A549 (cell line): ENCODE measurements around the gene ATP7B. TPM values are rescaled to one million over a fixed set of nuclear protein-coding genes. Genes with fewer than 3 reads are reported as not detected.

Source experiments
- ATAC-seq, 2 experiments: fragments of 200-7000 bp in 1 of 2; fragments of >200 bp in 1 of 2; cut with Nextera tagmentation in 1 of 2; cut with Tn5 transposase in 1 of 2; 3 replicates each; pipeline versions ENCODE4 v1.8.0 to v1.9.1; 2018 to 2020; ENCODE audit warnings: mild to moderate bottlenecking in 1 of 2, moderate library complexity in 1 of 2
- CTCF ChIA-PET: fragments of 300-600 bp; sonication (Branson Sonifier 250); formaldehyde crosslinking; extraction: SDS; loops from one replicate; lab custom pipeline; 2021; ENCODE audit warnings: antibody characterized with exemption, inconsistent platforms; lab: Yijun Ruan, JAX
- POLR2A ChIA-PET: fragments of 350-600 bp; formaldehyde crosslinking; extraction: SDS; loops from one replicate; lab custom pipeline; 2021; ENCODE audit warnings: antibody characterized with exemption, inconsistent platforms; lab: Yijun Ruan, JAX
- DNase-seq, 2 experiments: peaks; one replicate each; pipeline versions ENCODE4 v3.0.0 to v3.0.0-alpha.2; 2011 to 2016; ENCODE audit warnings: low read depth in 1 of 2, low spot score in 1 of 2
- FAIRE-seq: peaks from 2 replicates; lab custom pipeline; 2011; peaks lifted over from hg19 to GRCh38; lab: Jason Lieb, UNC
- H3K27ac ChIP-seq, 2 experiments: fragments of >200 bp; sonication (Bioruptor Twin); formaldehyde crosslinking; 3 replicates each; pipeline ENCODE4 v1.5.1; 2016 to 2017
- H3K4me1 ChIP-seq: fragments of >200 bp; sonication (Bioruptor Twin); formaldehyde crosslinking; 3 replicates; pipeline ENCODE4 v1.6.1; 2016
- H3K4me2 ChIP-seq: fragments of >200 bp; sonication (Bioruptor Twin); formaldehyde crosslinking; 3 replicates; pipeline ENCODE4 v1.6.1; 2016
- H3K4me3 ChIP-seq: fragments of >200 bp; sonication (Bioruptor Twin); formaldehyde crosslinking; 3 replicates; pipeline ENCODE4 v1.5.1; 2016
- H3K9me3 ChIP-seq: fragments of >200 bp; sonication (Bioruptor Twin); formaldehyde crosslinking; 3 replicates; pipeline ENCODE4 v1.6.1; 2016
- BHLHE40 ChIP-seq: IDR thresholded peaks from 2 replicates; pipeline ENCODE4 v1.6.1; 2012; ENCODE audit warnings: low read depth, low read length, inconsistent platforms
- JUN ChIP-seq, 2 experiments: fragments of >200 bp; sonication (Bioruptor Twin); formaldehyde crosslinking; IDR thresholded peaks; 2 replicates in 1 of 2; 3 replicates in 1 of 2; pipeline ENCODE4 v1.6.1; 2016 to 2017
- JUNB ChIP-seq: fragments of >200 bp; sonication (Bioruptor Twin); formaldehyde crosslinking; IDR thresholded peaks from 2 replicates; pipeline ENCODE4 v1.6.1; 2016
- KDM1A ChIP-seq: fragments of 200-600 bp; sonication (generic); IDR thresholded peaks from 2 replicates; pipeline ENCODE4 v1.6.1; 2016; ENCODE audit warnings: low read depth, mild to moderate bottlenecking
- KDM5A ChIP-seq: fragments of 200-600 bp; sonication (generic); IDR thresholded peaks from 2 replicates; pipeline ENCODE4 v1.6.1; 2016; ENCODE audit warnings: antibody characterized with exemption, mild to moderate bottlenecking
- MAFK ChIP-seq: fragments of 450-650 bp; IDR thresholded peaks from 2 replicates; pipeline ENCODE4 v1.6.1; 2014; ENCODE audit not compliant: partially characterized antibody
- MYC ChIP-seq: IDR thresholded peaks from 2 replicates; pipeline ENCODE4 v1.6.1; 2012; ENCODE audit warnings: mild to moderate bottlenecking, inconsistent platforms, low read length, improper control_type of control experiment, borderline replicate concordance
- NFE2L2 ChIP-seq: fragments of 150-350 bp; conservative IDR thresholded peaks from 2 replicates; pipeline ENCODE4 v1.6.1; 2014; ENCODE audit warnings: low read length
- NR3C1 ChIP-seq: fragments of >200 bp; sonication (Bioruptor Twin); formaldehyde crosslinking; IDR thresholded peaks from 3 replicates; pipeline ENCODE4 v1.6.1; 2017
- POLR2AphosphoS2 ChIP-seq: conservative IDR thresholded peaks from 2 replicates; pipeline ENCODE4 v1.6.1; 2012; ENCODE audit warnings: low read length, improper control_type of control experiment, inconsistent platforms
- RCOR1 ChIP-seq: fragments of 150-350 bp; IDR thresholded peaks from 2 replicates; pipeline ENCODE4 v1.6.1; 2014; ENCODE audit warnings: antibody characterized with exemption, low read length, low read depth
- RFX5 ChIP-seq: fragments of 450-650 bp; IDR thresholded peaks from 2 replicates; pipeline ENCODE4 v1.7.1; 2014; ENCODE audit warnings: antibody characterized with exemption, mild to moderate bottlenecking, moderate library complexity
- SREBF2 ChIP-seq: fragments of 450-650 bp; IDR thresholded peaks from 2 replicates; pipeline ENCODE4 v1.6.1; 2014; ENCODE audit warnings: mild to moderate bottlenecking, moderate library complexity
- ZNF302 ChIP-seq: fragments of 250-450 bp; sonication (Bioruptor Pico); IDR thresholded peaks from 2 replicates; pipeline ENCODE4 v1.9.0; 2021; ENCODE audit warnings: inconsistent platforms, mild to moderate bottlenecking, moderate library complexity
- ZSCAN20 ChIP-seq: fragments of 250-450 bp; sonication (Bioruptor Pico); IDR thresholded peaks from 2 replicates; pipeline ENCODE4 v1.8.0; 2022; ENCODE audit warnings: mild to moderate bottlenecking, moderate library complexity
- WGBS: methylation state at CpG from one replicate; pipeline ENCODE4 v1.1.6; 2017; ENCODE audit errors: missing lambda C conversion rate; 5-methylcytosine and 5-hydroxymethylcytosine counted together
- polyA plus RNA-seq, 4 experiments: library from polyadenylated mRNA; depleted of rRNA in 3 of 4; stranded (reverse); fragments of >200 nt; fragmentation: RNase III in 1 of 4; extraction: RNeasy Plus Mini Kit Qiagen cat#74134 plus additional on column Dnase treatment in 1 of 4; gene quantifications; 2 replicates in 3 of 4; 3 replicates in 1 of 4; pipeline ENCODE4 v1.2.3, GENCODE V29; 2011 to 2017
- TF ChIP-seq, protein P1 (sequence below): fragments of >200 bp; sonication (Bioruptor Twin); formaldehyde crosslinking; IDR thresholded peaks from 3 replicates; pipeline ENCODE4 v1.5.1; 2016
- TF ChIP-seq, protein P2 (sequence below): fragments of >200 bp; sonication (Bioruptor Twin); formaldehyde crosslinking; IDR thresholded peaks from 3 replicates; pipeline ENCODE4 v1.6.1; 2016
- TF ChIP-seq, protein P3 (sequence below): fragments of 250-450 bp; sonication (Bioruptor Pico); IDR thresholded peaks from 2 replicates; pipeline ENCODE4 v1.5.0; 2021; ENCODE audit warnings: mild to moderate bottlenecking, moderate library complexity, borderline replicate concordance
- TF ChIP-seq, protein P4 (sequence below): fragments of 250-450 bp; sonication (Bioruptor Pico); IDR thresholded peaks from 2 replicates; pipeline ENCODE4 v1.5.0; 2020; ENCODE audit warnings: low read depth, mild to moderate bottlenecking, moderate library complexity
- TF ChIP-seq, protein P5 (sequence below): IDR thresholded peaks from 2 replicates; pipeline ENCODE4 v1.6.1; 2012

The ATP7B gene
- polyA plus RNA-seq, 2 of the 4 experiments (the other 2 are of a cell fraction), result 2.8 to 3.9 TPM

DNA sequence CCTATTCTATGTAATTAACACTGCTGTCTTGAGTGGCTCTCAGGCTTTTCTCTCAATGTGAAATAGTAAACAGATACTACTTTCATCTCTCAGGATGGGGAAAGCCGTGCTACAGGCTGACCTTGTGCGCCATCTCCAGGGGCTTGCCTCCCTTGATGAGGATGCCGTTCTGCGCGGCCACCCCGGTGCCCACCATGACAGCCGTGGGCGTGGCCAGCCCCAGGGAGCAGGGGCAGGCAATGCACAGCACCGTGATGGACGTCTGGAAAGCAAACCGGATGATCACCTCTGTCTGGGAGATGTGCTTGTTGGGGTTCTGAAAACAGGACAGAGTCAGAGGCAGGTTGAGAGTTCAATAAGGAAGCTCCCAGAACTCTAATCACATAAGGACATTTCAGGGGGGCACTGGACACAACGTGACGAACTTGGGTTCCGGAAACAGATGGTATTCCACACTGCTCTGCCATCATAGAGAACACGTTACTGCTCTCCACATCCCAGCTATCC, 65.0 kb downstream of the ATP7B start:
- TF ChIP-seq RFX5, result no peak
- TF ChIP-seq ZSCAN20, result no peak
- no peak for TF ChIP-seq JUNB
- no peak for TF ChIP-seq MAFK
- no peak for TF ChIP-seq RCOR1
- no peak for TF ChIP-seq ZNF302 (CRISPR knock-in tag)
- TF ChIP-seq, protein P1, sequence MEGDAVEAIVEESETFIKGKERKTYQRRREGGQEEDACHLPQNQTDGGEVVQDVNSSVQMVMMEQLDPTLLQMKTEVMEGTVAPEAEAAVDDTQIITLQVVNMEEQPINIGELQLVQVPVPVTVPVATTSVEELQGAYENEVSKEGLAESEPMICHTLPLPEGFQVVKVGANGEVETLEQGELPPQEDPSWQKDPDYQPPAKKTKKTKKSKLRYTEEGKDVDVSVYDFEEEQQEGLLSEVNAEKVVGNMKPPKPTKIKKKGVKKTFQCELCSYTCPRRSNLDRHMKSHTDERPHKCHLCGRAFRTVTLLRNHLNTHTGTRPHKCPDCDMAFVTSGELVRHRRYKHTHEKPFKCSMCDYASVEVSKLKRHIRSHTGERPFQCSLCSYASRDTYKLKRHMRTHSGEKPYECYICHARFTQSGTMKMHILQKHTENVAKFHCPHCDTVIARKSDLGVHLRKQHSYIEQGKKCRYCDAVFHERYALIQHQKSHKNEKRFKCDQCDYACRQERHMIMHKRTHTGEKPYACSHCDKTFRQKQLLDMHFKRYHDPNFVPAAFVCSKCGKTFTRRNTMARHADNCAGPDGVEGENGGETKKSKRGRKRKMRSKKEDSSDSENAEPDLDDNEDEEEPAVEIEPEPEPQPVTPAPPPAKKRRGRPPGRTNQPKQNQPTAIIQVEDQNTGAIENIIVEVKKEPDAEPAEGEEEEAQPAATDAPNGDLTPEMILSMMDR, result no peak
- TF ChIP-seq, protein P2, sequence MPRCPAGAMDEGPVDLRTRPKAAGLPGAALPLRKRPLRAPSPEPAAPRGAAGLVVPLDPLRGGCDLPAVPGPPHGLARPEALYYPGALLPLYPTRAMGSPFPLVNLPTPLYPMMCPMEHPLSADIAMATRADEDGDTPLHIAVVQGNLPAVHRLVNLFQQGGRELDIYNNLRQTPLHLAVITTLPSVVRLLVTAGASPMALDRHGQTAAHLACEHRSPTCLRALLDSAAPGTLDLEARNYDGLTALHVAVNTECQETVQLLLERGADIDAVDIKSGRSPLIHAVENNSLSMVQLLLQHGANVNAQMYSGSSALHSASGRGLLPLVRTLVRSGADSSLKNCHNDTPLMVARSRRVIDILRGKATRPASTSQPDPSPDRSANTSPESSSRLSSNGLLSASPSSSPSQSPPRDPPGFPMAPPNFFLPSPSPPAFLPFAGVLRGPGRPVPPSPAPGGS, result no peak
- TF ChIP-seq MYC, result no peak
- TF ChIP-seq KDM5A, result no peak
- TF ChIP-seq NR3C1, result no peak
- TF ChIP-seq, protein P3, sequence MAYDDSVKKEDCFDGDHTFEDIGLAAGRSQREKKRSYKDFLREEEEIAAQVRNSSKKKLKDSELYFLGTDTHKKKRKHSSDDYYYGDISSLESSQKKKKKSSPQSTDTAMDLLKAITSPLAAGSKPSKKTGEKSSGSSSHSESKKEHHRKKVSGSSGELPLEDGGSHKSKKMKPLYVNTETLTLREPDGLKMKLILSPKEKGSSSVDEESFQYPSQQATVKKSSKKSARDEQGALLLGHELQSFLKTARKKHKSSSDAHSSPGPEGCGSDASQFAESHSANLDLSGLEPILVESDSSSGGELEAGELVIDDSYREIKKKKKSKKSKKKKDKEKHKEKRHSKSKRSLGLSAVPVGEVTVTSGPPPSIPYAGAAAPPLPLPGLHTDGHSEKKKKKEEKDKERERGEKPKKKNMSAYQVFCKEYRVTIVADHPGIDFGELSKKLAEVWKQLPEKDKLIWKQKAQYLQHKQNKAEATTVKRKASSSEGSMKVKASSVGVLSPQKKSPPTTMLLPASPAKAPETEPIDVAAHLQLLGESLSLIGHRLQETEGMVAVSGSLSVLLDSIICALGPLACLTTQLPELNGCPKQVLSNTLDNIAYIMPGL (CRISPR knock-in tag), result no peak
- TF ChIP-seq SREBF2, result no peak
- TF ChIP-seq JUN (IDR thresholded peaks at IDR 0.05), result no peak
- ATAC-seq (no peak), DNase-seq (no peak), FAIRE-seq (no peak)
- H3K9me3 ChIP-seq, result no peaks in the 10 kb centered on the region
- ChIA-PET CTCF (no interaction called here), POLR2A (no interaction called here)
- no peak overlapping the region for H3K4me2 ChIP-seq
- H3K27ac ChIP-seq, result no peak overlapping the region
- H3K4me3 ChIP-seq, result no peak overlapping the region
- WGBS, result 65% methylated on average over 10 of the region's 15 CpGs
- no peaks in the 10 kb centered on the region for H3K4me1 ChIP-seq

DNA sequence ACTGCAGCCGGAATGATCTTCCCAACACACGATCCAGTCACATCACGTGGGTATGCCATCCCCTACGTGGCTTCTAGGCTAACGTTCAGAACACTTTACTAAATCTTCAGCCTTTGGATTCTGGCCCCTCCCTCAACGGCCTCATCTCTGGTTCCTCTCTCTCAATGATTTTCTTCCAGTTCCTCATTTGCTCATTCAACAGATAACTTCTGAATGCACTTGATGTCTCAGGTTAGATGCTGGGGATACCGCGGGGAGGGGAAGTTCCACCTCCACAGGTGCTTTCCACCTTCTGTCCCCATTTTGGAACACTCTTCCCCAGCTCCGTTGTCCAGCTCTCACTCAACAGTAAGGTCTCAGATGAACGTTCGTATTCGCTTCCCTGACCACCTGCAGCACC, 66.1 kb downstream of the ATP7B start:
- 69% methylated on average over 12 of the region's 12 CpGs for WGBS
- ChIA-PET CTCF (interaction anchor here (1.6 kb wide), 1 partner anchor 9 kb away, joined by 3 read pairs; no protein-coding TSS in a partner anchor), POLR2A (no interaction called here)
- H3K27ac ChIP-seq, result no peak overlapping the region
- DNase-seq (no peak), FAIRE-seq (no peak), ATAC-seq (no peak)
- TF ChIP-seq BHLHE40, result no peak
- no peak for TF ChIP-seq RCOR1
- no peak for TF ChIP-seq KDM1A
- TF ChIP-seq NFE2L2, result no peak
- TF ChIP-seq KDM5A, result no peak
- TF ChIP-seq POLR2AphosphoS2, result no peak
- TF ChIP-seq, protein P4, sequence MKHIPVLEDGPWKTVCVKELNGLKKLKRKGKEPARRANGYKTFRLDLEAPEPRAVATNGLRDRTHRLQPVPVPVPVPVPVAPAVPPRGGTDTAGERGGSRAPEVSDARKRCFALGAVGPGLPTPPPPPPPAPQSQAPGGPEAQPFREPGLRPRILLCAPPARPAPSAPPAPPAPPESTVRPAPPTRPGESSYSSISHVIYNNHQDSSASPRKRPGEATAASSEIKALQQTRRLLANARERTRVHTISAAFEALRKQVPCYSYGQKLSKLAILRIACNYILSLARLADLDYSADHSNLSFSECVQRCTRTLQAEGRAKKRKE, result no peak
- TF ChIP-seq, protein P5, sequence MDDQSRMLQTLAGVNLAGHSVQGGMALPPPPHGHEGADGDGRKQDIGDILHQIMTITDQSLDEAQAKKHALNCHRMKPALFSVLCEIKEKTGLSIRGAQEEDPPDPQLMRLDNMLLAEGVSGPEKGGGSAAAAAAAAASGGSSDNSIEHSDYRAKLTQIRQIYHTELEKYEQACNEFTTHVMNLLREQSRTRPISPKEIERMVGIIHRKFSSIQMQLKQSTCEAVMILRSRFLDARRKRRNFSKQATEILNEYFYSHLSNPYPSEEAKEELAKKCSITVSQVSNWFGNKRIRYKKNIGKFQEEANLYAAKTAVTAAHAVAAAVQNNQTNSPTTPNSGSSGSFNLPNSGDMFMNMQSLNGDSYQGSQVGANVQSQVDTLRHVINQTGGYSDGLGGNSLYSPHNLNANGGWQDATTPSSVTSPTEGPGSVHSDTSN, result no peak
- H3K4me2 ChIP-seq, result no peak overlapping the region
- H3K4me1 ChIP-seq, result no peaks in the 10 kb centered on the region
- H3K9me3 ChIP-seq, result no peaks in the 10 kb centered on the region
- no peak overlapping the region for H3K4me3 ChIP-seq
